DND-41 (cell line): Measurements from ENCODE around the gene MAN2B1.

Source experiments
- ATAC-seq: fragments of 200-7000 bp; cut with Tn5 transposase; 3 replicates; pipeline ENCODE4 v1.9.1; 2021; ENCODE audit warnings: low read depth; ENCODE audit not compliant: insufficient read depth
- DNase-seq: peaks from one replicate; pipeline ENCODE4 v3.0.0-alpha.2; 2020
- H2AFZ ChIP-seq: 2 replicates; pipeline ENCODE4 v1.6.0; 2012; ENCODE audit warnings: low read depth, low read length
- H3K27ac ChIP-seq: 2 replicates; pipeline ENCODE4 v1.5.1; 2012; ENCODE audit warnings: low read length, inconsistent platforms
- H3K27me3 ChIP-seq: fragments of 200-600 bp; sonication (generic); 2 replicates; pipeline ENCODE4 v1.6.0; 2012; ENCODE audit warnings: low read length, mild to moderate bottlenecking, inconsistent platforms; ENCODE audit not compliant: insufficient read depth, poor library complexity
- H3K36me3 ChIP-seq: 2 replicates; pipeline ENCODE4 v1.5.1; 2012; ENCODE audit warnings: low read length, inconsistent platforms; ENCODE audit not compliant: insufficient read depth
- H3K4me1 ChIP-seq: 2 replicates; pipeline ENCODE4 v1.5.1; 2012; ENCODE audit warnings: mild to moderate bottlenecking, low read length; ENCODE audit not compliant: insufficient read depth
- H3K4me2 ChIP-seq: 2 replicates; pipeline ENCODE4 v1.6.0; 2012; ENCODE audit warnings: mild to moderate bottlenecking, moderate library complexity, low read length, inconsistent platforms; ENCODE audit not compliant: insufficient read depth
- H3K4me3 ChIP-seq, 2 experiments: fragments of 200-600 bp in 1 of 2; shearing (Covaris generic) in 1 of 2; 2 replicates each; pipeline ENCODE4 v1.5.1; 2012 to 2016; ENCODE audit warnings: inconsistent platforms in 2 of 2, low read length in 2 of 2, mild to moderate bottlenecking in 2 of 2, low read depth in 1 of 2, moderate library complexity in 1 of 2
- H3K79me2 ChIP-seq: 2 replicates; pipeline ENCODE4 v1.6.0; 2012; ENCODE audit warnings: low read length, inconsistent platforms; ENCODE audit not compliant: insufficient read depth
- H3K9ac ChIP-seq: 2 replicates; pipeline ENCODE4 v1.6.0; 2012; ENCODE audit warnings: low read depth, mild to moderate bottlenecking, inconsistent platforms, low read length, moderate library complexity
- H3K9me3 ChIP-seq: 2 replicates; pipeline ENCODE4 v1.5.1; 2012; ENCODE audit warnings: low read length, moderate library complexity, mild to moderate bottlenecking, inconsistent platforms; ENCODE audit not compliant: insufficient read depth, severe bottlenecking
- H4K20me1 ChIP-seq: 2 replicates; pipeline ENCODE4 v1.6.0; 2012; ENCODE audit warnings: low read length; ENCODE audit not compliant: insufficient read depth
- CTCF ChIP-seq: IDR thresholded peaks from 2 replicates; pipeline ENCODE4 v1.5.1; 2012; ENCODE audit warnings: borderline replicate concordance, low read length, moderate library complexity, mild to moderate bottlenecking; ENCODE audit not compliant: poor library complexity, severe bottlenecking; ENCODE audit errors: extremely low read depth
- EZH2 ChIP-seq: IDR thresholded peaks from 3 replicates; pipeline ENCODE4 v1.6.1; 2012; ENCODE audit warnings: borderline replicate concordance, low read depth, mild to moderate bottlenecking, moderate library complexity, low read length, inconsistent platforms; ENCODE audit not compliant: severe bottlenecking

The MAN2B1 gene

GRCh38 chr19:12711187-12711586, 44.6 kb upstream of the MAN2B1 start:
- DNase-seq (no peak), ATAC-seq (no peak)
- no peak overlapping the region for H3K4me2 ChIP-seq
- no peaks in the 10 kb centered on the region for H3K4me1 ChIP-seq
- H3K9me3 ChIP-seq = no peaks in the 10 kb centered on the region
- no peak overlapping the region for H2AFZ ChIP-seq
- TF ChIP-seq EZH2 (no peak), CTCF (no peak)
- no peak overlapping the region for H3K27ac ChIP-seq
- H3K36me3 ChIP-seq = peaks cover 88% of the 10 kb centered on the region
- no peak overlapping the region for H3K4me3 ChIP-seq
- H3K9ac ChIP-seq = no peak overlapping the region
- H3K79me2 ChIP-seq = peaks cover 22% of the 10 kb centered on the region
- peaks cover 38% of the 10 kb centered on the region for H4K20me1 ChIP-seq
- no peaks in the 10 kb centered on the region for H3K27me3 ChIP-seq

- TF ChIP-seq EZH2 = no peak
- Histone ChIP-seq H4K20me1 (peaks cover 24% of the 10 kb centered on the region), H3K9me3 (no peaks in the 10 kb centered on the region), H3K4me2 (no peak overlapping the region), H3K9ac (no peak overlapping the region), H3K4me3 (no peak overlapping the region), H3K27me3 (no peaks in the 10 kb centered on the region), H2AFZ (no peak overlapping the region), H3K36me3 (peaks cover 89% of the 10 kb centered on the region), H3K4me1 (no peaks in the 10 kb centered on the region), H3K27ac (no peak overlapping the region), H3K79me2 (peaks cover 6% of the 10 kb centered on the region; the same call in 1 of the 2 replicates)
- DNase-seq (no peak), ATAC-seq (no peak)
These were observed 42.1 kb upstream of the MAN2B1 start for GRCh38 chr19:12708641-12709040.

- Histone ChIP-seq H3K27me3 (no peaks in the 10 kb centered on the region), H2AFZ (no peak overlapping the region)
- TF ChIP-seq CTCF = no peak
- TF ChIP-seq EZH2 = no peak
These were observed 39.8 kb upstream of the MAN2B1 start for GRCh38 chr19:12706332-12706718.

GRCh38 chr19:12705654-12706331, 39.3 kb upstream of the MAN2B1 start:
- no peak for ATAC-seq
- peaks cover 94% of the 10 kb centered on the region for H3K36me3 ChIP-seq
- DNase-seq = no peak

More at GRCh38 chr19:12706332-12706718, 39.8 kb upstream of the MAN2B1 start:
- Histone ChIP-seq H3K9me3 (no peaks in the 10 kb centered on the region), H3K4me1 (no peaks in the 10 kb centered on the region), H3K4me3 (no peak overlapping the region), H3K36me3 (peaks cover 93% of the 10 kb centered on the region), H4K20me1 (peaks cover 25% of the 10 kb centered on the region), H3K4me2 (no peak overlapping the region), H3K27ac (no peak overlapping the region), H3K9ac (no peak overlapping the region), H3K79me2 (no peaks in the 10 kb centered on the region)
- ATAC-seq (no peak), DNase-seq (no peak)

More at GRCh38 chr19:12705654-12706331, 39.3 kb upstream of the MAN2B1 start:
- Histone ChIP-seq H3K9ac (no peak overlapping the region), H3K4me1 (no peaks in the 10 kb centered on the region), H3K79me2 (no peaks in the 10 kb centered on the region), H4K20me1 (peaks cover 26% of the 10 kb centered on the region), H2AFZ (no peak overlapping the region), H3K9me3 (no peaks in the 10 kb centered on the region), H3K4me2 (no peak overlapping the region), H3K4me3 (no peak overlapping the region), H3K27me3 (no peaks in the 10 kb centered on the region), H3K27ac (no peak overlapping the region)
- TF ChIP-seq CTCF = no peak
- no peak for TF ChIP-seq EZH2
